Measurements from ENCODE around the gene PTPN23.
A peak's percentile ranks its signal among the peaks of the same experiment; 100 is the strongest.
"Not testable (repeated sequence)": the region's sequence is repeated elsewhere in the genome, so short reads cannot be mapped to it uniquely, and the experiment has no call there.

Gene PTPN23

GRCh38 chr3:47452453-47453215 is 71.8 kb downstream of the PTPN23 start:
- no peak for DNase-seq

GRCh38 chr3:47455806-47456452 is 75.1 kb downstream of the PTPN23 start:
- peak; percentile 29 for DNase-seq

GRCh38 chr3:47456984-47457383 is 76.2 kb downstream of the PTPN23 start:
- no peak for DNase-seq

GRCh38 chr3:47459534-47460085 is 78.8 kb downstream of the PTPN23 start:
- DNase-seq, result not testable (repeated sequence)

All from hematopoietic multipotent progenitor cell treated with erythropoietin and hydrocortisone succinate and interleukin-3 and kit ligand, for 4 days (in vitro differentiated cells).